Fibroblast of lung (primary cell): ENCODE results near the gene FIBP. TPM values are rescaled to one million over a fixed set of nuclear protein-coding genes. Genes with fewer than 3 reads are reported as not detected.

Source experiments
- DNase-seq, 2 donors: peaks; one replicate each; pipeline versions ENCODE4 v3.0.0 to v3.0.0-alpha.2; 2010; ENCODE audit warnings: low read depth in 2 of 2
- H2AFZ ChIP-seq: 2 replicates; pipeline ENCODE4 v1.5.1; 2012; ENCODE audit warnings: low read length, control low read depth, inconsistent platforms
- H3K27ac ChIP-seq: 2 replicates; pipeline ENCODE4 v1.5.1; 2011; ENCODE audit warnings: low read length, control low read depth; ENCODE audit not compliant: insufficient read depth
- H3K27me3 ChIP-seq: 2 replicates; pipeline ENCODE4 v1.5.1; 2011; ENCODE audit warnings: mild to moderate bottlenecking, low read length; ENCODE audit not compliant: control insufficient read depth, insufficient read depth
- H3K36me3 ChIP-seq: 2 replicates; pipeline ENCODE4 v1.5.1; 2011; ENCODE audit warnings: low read length; ENCODE audit not compliant: control insufficient read depth, insufficient read depth
- H3K4me1 ChIP-seq: 2 replicates; pipeline ENCODE4 v1.5.1; 2011; ENCODE audit warnings: low read length; ENCODE audit not compliant: control insufficient read depth, insufficient read depth; ENCODE audit errors: extremely low read depth
- H3K4me2 ChIP-seq: 2 replicates; pipeline ENCODE4 v1.5.1; 2011; ENCODE audit warnings: low read length, control low read depth; ENCODE audit not compliant: insufficient read depth; ENCODE audit errors: extremely low read depth
- H3K4me3 ChIP-seq, 4 experiments: fragments of 200-600 bp in 1 of 4; sonication (generic) in 1 of 4; replicated peaks in 1 of 4; 2 replicates each; pipeline ENCODE4 v1.5.1; 2011 to 2016; ENCODE audit warnings: low read length in 4 of 4, low read depth in 3 of 4, mild to moderate bottlenecking in 3 of 4, control low read depth in 2 of 4, inconsistent platforms in 1 of 4, mixed read lengths in 1 of 4; ENCODE audit not compliant: insufficient read depth in 1 of 4; ENCODE audit errors: control extremely low read depth in 1 of 4
- H3K79me2 ChIP-seq: 2 replicates; pipeline ENCODE4 v1.5.1; 2012; ENCODE audit warnings: mild to moderate bottlenecking, low read length, inconsistent platforms; ENCODE audit not compliant: control insufficient read depth, insufficient read depth
- H3K9ac ChIP-seq: 2 replicates; pipeline ENCODE4 v1.5.1; 2011; ENCODE audit warnings: mild to moderate bottlenecking, low read length, control low read depth; ENCODE audit not compliant: insufficient read depth
- H3K9me3 ChIP-seq: 2 replicates; pipeline ENCODE4 v1.5.1; 2012; ENCODE audit warnings: low read depth, low read length; ENCODE audit not compliant: control insufficient read depth, insufficient read depth
- H4K20me1 ChIP-seq: 2 replicates; pipeline ENCODE4 v1.5.1; 2011; ENCODE audit warnings: low read length; ENCODE audit not compliant: control insufficient read depth, insufficient read depth; ENCODE audit errors: extremely low read depth
- EZH2 ChIP-seq: IDR thresholded peaks from 2 replicates; pipeline ENCODE4 v1.5.1; 2012; ENCODE audit warnings: low read length, control low read depth, mild to moderate bottlenecking; ENCODE audit errors: missing control alignments
- polyA plus RNA-seq, 2 donors: library from polyadenylated mRNA; depleted of rRNA in 1 of 2; stranded (reverse) in 1 of 2; unstranded in 1 of 2; fragments of >200 nt; gene quantifications; 2 replicates each; pipeline ENCODE4 v1.2.1, GENCODE V29; 2011 to 2012; ENCODE audit warnings: missing spikeins in 1 of 2
- total RNA-seq: library from RNA; depleted of rRNA; stranded (reverse); fragments of >200 nt; gene quantifications from 2 replicates; pipeline ENCODE4 v1.2.1, GENCODE V29; 2014
- TF ChIP-seq, protein P1 (sequence below), 2 donors: IDR thresholded peaks in 1 of 2; conservative IDR thresholded peaks in 1 of 2; 1 replicate in 1 of 2; 2 replicates in 1 of 2; pipeline ENCODE4 v1.5.1; 2011 to 2012; ENCODE audit warnings: low read length in 2 of 2, control low read depth in 1 of 2, inconsistent platforms in 1 of 2, low read depth in 1 of 2, mild to moderate bottlenecking in 1 of 2

The FIBP gene
- total and polyA plus RNA-seq, 2 donors (not counting 1 experiment from before 2014, with no cell fraction given): 81.0 to 168 TPM

DNA sequence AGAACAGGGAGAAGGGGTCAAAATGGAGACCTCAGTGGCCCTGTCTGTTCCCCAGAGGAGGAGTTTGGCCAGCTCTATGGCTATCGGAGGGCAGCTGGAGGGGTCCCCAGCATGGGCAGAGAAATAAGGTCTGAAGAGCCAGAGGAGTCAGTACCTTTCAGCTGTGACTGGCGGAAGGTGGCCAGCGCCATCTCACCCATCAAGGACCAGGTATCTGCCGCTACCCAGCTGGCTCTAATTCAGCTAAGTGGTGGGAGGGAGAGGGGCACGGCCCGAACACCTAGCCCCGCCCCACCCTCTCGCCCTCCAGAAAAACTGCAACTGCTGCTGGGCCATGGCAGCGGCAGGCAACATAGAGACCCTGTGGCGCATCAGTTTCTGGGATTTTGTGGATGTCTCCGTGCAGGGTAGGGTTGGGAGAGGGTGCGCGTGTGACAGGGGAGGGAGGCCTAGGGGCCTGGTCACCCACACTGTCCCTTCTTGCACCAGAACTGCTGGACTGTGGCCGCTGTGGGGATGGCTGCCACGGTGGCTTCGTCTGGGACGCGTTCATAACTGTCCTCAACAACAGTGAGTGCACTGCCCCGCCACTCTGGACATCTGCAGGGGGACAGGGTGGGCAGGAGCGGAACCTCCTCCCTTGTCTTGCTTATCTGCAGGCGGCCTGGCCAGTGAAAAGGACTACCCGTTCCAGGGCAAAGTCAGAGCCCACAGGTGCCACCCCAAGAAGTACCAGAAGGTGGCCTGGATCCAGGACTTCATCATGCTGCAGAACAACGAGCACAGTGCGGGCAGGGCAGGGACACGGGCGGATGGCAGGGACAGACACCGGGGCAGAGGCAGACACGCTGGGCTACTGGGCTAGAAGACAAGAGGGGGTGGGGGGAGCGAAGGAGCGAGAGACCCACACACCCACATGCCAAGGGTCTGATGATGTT, 5.9 kb downstream of the FIBP start:
- Histone ChIP-seq H3K27me3 (no peaks in the 10 kb centered on the region), H3K36me3 (peaks cover 35% of the 10 kb centered on the region), H3K79me2 (peaks cover 21% of the 10 kb centered on the region), H3K4me1 (peaks cover 5% of the 10 kb centered on the region), H3K4me2 (no peak overlapping the region), H3K4me3 (no peak overlapping the region), H3K27ac (no peak overlapping the region), H3K9ac (no peak overlapping the region), H4K20me1 (no peaks in the 10 kb centered on the region), H2AFZ (no peak overlapping the region), H3K9me3 (no peaks in the 10 kb centered on the region)
- DNase-seq: no peak
- TF ChIP-seq, protein P1, sequence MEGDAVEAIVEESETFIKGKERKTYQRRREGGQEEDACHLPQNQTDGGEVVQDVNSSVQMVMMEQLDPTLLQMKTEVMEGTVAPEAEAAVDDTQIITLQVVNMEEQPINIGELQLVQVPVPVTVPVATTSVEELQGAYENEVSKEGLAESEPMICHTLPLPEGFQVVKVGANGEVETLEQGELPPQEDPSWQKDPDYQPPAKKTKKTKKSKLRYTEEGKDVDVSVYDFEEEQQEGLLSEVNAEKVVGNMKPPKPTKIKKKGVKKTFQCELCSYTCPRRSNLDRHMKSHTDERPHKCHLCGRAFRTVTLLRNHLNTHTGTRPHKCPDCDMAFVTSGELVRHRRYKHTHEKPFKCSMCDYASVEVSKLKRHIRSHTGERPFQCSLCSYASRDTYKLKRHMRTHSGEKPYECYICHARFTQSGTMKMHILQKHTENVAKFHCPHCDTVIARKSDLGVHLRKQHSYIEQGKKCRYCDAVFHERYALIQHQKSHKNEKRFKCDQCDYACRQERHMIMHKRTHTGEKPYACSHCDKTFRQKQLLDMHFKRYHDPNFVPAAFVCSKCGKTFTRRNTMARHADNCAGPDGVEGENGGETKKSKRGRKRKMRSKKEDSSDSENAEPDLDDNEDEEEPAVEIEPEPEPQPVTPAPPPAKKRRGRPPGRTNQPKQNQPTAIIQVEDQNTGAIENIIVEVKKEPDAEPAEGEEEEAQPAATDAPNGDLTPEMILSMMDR (conservative IDR thresholded peaks at IDR 0.05 in 1 of 2, IDR thresholded peaks at IDR 0.05 in 1 of 2; ENCODE audit: low read depth in 1 of 2, low read length in 2 of 2): no peak
- no peak for TF ChIP-seq EZH2

DNA sequence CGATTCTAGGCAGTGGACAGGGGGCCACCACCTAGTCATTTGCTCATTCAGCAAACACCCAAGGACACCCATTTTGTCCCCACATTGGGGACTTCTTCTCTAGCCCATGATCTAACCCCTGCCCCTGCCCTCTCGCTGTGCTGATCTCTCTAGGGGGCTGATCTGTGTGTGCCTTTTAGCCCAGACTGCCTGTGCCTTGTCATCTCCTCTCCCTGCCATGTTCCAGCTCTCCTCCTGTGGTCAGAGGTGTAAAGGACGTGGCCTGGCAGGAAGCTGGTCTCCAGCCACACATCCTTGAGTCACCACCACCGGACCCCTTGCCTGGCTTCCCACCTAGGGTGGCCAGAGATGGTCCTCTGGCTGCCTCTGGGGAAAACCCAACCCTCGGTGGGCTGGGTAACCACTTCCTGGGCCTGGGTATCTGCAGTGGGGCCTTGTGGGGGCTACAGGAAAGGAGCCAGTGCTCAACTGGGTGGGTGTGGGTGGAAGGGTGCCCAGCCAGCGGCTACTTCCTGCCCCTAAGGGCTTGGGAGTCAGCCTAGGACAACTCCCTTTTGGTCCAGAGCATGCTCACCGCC, 7.3 kb downstream of the FIBP start:
- H3K9me3 ChIP-seq: no peaks in the 10 kb centered on the region
- H3K4me3 ChIP-seq: no peak overlapping the region
- no peaks in the 10 kb centered on the region for H3K27me3 ChIP-seq
- no peak for TF ChIP-seq EZH2
- TF ChIP-seq, protein P1 (conservative IDR thresholded peaks at IDR 0.05 in 1 of 2, IDR thresholded peaks at IDR 0.05 in 1 of 2; ENCODE audit: low read depth in 1 of 2, low read length in 2 of 2): no peak
- H2AFZ ChIP-seq: no peak overlapping the region
- H4K20me1 ChIP-seq: no peaks in the 10 kb centered on the region
- no peak overlapping the region for H3K27ac ChIP-seq
- H3K79me2 ChIP-seq: peaks cover 7% of the 10 kb centered on the region
- H3K36me3 ChIP-seq: peaks cover 32% of the 10 kb centered on the region
- H3K4me2 ChIP-seq: no peak overlapping the region
- no peak for DNase-seq
- no peaks in the 10 kb centered on the region for H3K4me1 ChIP-seq
- H3K9ac ChIP-seq: no peak overlapping the region

DNA sequence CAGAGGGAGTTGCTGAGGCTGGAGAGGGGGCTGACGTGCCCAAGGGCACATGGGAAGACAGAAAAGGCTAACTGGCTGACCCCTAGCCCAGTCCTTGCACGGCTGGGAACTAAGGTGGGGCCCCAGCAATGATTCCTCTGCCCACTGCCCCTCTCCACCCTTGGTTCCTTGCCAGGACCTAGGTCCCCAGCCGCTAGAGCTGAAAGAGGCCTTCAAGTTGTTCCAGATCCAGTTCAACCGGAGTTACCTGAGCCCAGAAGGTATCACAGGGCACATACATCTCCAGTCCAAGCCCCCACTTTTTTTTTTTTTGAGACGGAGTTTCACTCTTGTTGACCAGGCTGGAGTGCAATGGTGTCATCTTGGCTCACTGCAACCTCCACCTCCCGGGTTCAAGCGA, 8.2 kb downstream of the FIBP start:
- no peak overlapping the region for H3K4me2 ChIP-seq
- no peak overlapping the region for H3K4me3 ChIP-seq
- H3K4me1 ChIP-seq: no peaks in the 10 kb centered on the region
- no peaks in the 10 kb centered on the region for H3K27me3 ChIP-seq
- no peak overlapping the region for H3K27ac ChIP-seq
- peaks cover 2% of the 10 kb centered on the region for H3K79me2 ChIP-seq
- H3K9ac ChIP-seq: no peak overlapping the region
- no peak for DNase-seq
- TF ChIP-seq EZH2: no peak
- TF ChIP-seq, protein P1 (conservative IDR thresholded peaks at IDR 0.05 in 1 of 2, IDR thresholded peaks at IDR 0.05 in 1 of 2; ENCODE audit: low read depth in 1 of 2, low read length in 2 of 2): no peak
- H3K36me3 ChIP-seq: peaks cover 28% of the 10 kb centered on the region
- no peak overlapping the region for H2AFZ ChIP-seq
- no peaks in the 10 kb centered on the region for H4K20me1 ChIP-seq
- H3K9me3 ChIP-seq: no peaks in the 10 kb centered on the region
